Motor neuron (in vitro differentiated cells): ENCODE measurements around the gene TXN. TPM values are rescaled to one million over a fixed set of nuclear protein-coding genes. Genes with fewer than 3 reads are reported as not detected.
"Not testable (repeated sequence)": the region's sequence is repeated elsewhere in the genome, so short reads cannot be mapped to it uniquely, and the experiment has no call there.

Experiments
- ATAC-seq, 8 experiments: fragments of 200-7000 bp; cut with Tn5 transposase; replicated peaks in 6 of 8; 2 replicates each; pipeline ENCODE4 v1.8.0; 2021; ENCODE audit warnings: mild to moderate bottlenecking in 8 of 8, moderate library complexity in 8 of 8
- H3K27ac ChIP-seq, 2 donors: fragments of 250-450 bp; sonication (Bioruptor Pico); 2 replicates each; pipeline ENCODE4 v1.9.0; 2021; ENCODE audit warnings: antibody characterized with exemption in 2 of 2, mild to moderate bottlenecking in 2 of 2, moderate library complexity in 1 of 2
- H3K4me1 ChIP-seq, 2 donors: fragments of 250-450 bp; sonication (Bioruptor Pico); replicated peaks in 1 of 2; 2 replicates each; pipeline ENCODE4 v1.6.1; 2021; ENCODE audit warnings: antibody characterized with exemption in 2 of 2, mild to moderate bottlenecking in 2 of 2, moderate library complexity in 1 of 2
- H3K4me3 ChIP-seq, 5 donors: fragments of 250-450 bp; sonication (Bioruptor Pico); 2 replicates each; pipeline ENCODE4 v1.9.0; 2021; ENCODE audit warnings: antibody characterized with exemption in 5 of 5, mild to moderate bottlenecking in 5 of 5, moderate library complexity in 4 of 5
- WGBS, 10 experiments: fragments of 450-650 bp; shearing (Covaris generic); methylation state at CpG; one replicate each; pipeline ENCODE4 v1.0.0; 2022; 5-methylcytosine and 5-hydroxymethylcytosine counted together
- in situ Hi-C, 9 experiments: fragments of 400-800 bp; cut with MboI; loops; one replicate each; pipeline ENCODE4 v1.15.0; 2021; ENCODE audit warnings: low sequenced_read_pairs in 9 of 9, low pct_unique_long_range_greater_than_20kb in 2 of 9; ENCODE audit not compliant: unreplicated experiment in 9 of 9
- total RNA-seq, 8 experiments: library from RNA; unstranded; fragments of 300-600 nt; gene quantifications; 2 replicates each; pipeline versions ENCODE4 v1.2.3 to v1.2.4, GENCODE V29; 2022

Gene TXN
- total RNA-seq, 8 experiments from 2014 or later = 153 to 778 (median 216) TPM

- H3K27ac ChIP-seq = no peak overlapping the region
- no peak for ATAC-seq
- in situ Hi-C loops = loop anchor here in 1 of 9 experiments (25.0 kb wide), 1 partner anchor 415 kb away; no protein-coding TSS in a partner anchor
- no peak overlapping the region for H3K4me3 ChIP-seq
- no peaks in the 10 kb centered on the region for H3K4me1 ChIP-seq
- 0 to 89% (median 75%) methylated on average over 1 to 9 of the region's 11 CpGs; no CpG with 5 or more reads in 2 of the 10 experiments for WGBS, 10 experiments
Measured at GRCh38 chr9:110197330-110198187, 58.7 kb downstream of the TXN start.

- not testable (repeated sequence) for H3K4me3 ChIP-seq, ATAC-seq, H3K4me1 ChIP-seq, H3K27ac ChIP-seq
- WGBS, 10 experiments = 72 to 100% (median 88%) methylated on average over 2 to 11 of the region's 16 CpGs; no CpG with 5 or more reads in 2 of the 10 experiments
- in situ Hi-C loops = loop anchor here in 1 of 9 experiments (25.0 kb wide), 1 partner anchor 416 kb away; no protein-coding TSS in a partner anchor
Measured at GRCh38 chr9:110196084-110196499, 60.2 kb downstream of the TXN start.

Other genes starting within 250 kb of the TXN start
- gene C9orf152, start 48.3 kb downstream of the TXN start, total RNA-seq = 1 to 10 TPM in 2 of 8 experiments, under 1 TPM in 4, not detected in 2; 0.18 to 1.9 (median 0.73) TPM
- gene TXNDC8, start 81.4 kb upstream of the TXN start, total RNA-seq = under 1 TPM in 2 of 8 experiments, not detected in 6; 0.38 to 0.47 TPM